VCaP (cell line): ENCODE results near the gene NFRKB.

ENCODE experiments used
- H3K27ac ChIP-seq: fragments of 450-650 bp; 2 replicates; pipeline ENCODE4 v1.5.1; 2017
- CTCF ChIP-seq: fragments of 450-650 bp; conservative IDR thresholded peaks from 2 replicates; pipeline ENCODE4 v1.5.1; 2017; ENCODE audit warnings: mild to moderate bottlenecking, moderate library complexity

NFRKB gene

GRCh38 chr11:129933891-129934290, 38.5 kb upstream of the NFRKB start:
- no peak overlapping the region for H3K27ac ChIP-seq
- no peak for TF ChIP-seq CTCF

- TF ChIP-seq CTCF, result no peak
- H3K27ac ChIP-seq, result no peak overlapping the region
Measured at GRCh38 chr11:129933262-129933661, 37.9 kb upstream of the NFRKB start.

DNA sequence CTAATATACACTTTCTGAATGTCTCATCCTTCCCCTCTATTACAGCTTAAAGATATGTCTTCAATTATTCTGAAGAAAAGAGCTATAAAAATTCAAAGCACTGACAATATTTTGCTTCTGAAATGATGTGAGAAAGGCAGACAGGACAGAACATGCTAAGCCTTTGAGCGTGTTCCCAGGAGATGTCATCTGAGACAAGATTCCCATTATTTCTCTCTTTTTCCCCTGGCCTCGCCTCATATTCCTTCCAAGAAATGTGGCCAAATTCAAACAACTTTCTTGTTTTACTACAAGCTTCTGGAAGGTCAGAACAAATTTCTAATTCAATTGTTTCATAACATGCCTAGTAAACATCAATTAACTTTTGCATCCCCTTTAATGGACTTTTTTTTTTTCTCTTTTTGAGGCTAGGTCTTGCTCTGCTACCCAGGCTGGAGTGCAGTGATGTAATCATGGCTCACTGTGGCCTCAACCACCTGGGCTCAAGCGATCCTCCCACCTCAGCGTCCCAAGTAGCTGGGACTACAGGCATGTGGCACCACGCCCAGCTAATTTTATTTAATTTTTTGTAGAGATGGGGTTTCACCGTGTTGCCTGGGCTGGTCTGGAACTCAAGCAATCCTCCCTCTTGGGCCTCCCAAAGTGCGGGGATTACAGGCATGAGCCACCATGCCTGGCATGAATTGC, 37.1 kb upstream of the NFRKB start:
- H3K27ac ChIP-seq, result no peak overlapping the region
- no peak for TF ChIP-seq CTCF

DNA sequence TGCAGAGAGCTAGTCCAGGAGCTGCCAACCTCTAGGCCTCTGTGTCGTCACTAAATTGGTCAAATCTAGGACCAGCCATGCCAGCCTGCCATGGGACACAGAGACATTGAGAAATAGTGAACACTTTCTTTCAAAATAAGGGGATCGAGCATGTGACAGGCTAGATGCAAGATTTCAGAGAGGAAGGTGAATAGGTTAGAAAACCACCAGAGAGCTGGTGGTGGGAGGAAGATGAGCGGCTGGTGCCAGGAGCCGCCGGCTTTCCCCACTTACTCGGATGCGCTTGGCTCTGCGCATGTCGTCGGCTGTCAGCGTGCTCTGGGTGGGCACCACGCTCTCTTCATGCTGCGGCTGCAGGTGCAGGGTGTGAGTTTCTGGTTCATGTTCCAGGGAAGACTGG, 35.4 kb upstream of the NFRKB start:
- TF ChIP-seq CTCF, result no peak
- H3K27ac ChIP-seq, result no peak overlapping the region

DNA sequence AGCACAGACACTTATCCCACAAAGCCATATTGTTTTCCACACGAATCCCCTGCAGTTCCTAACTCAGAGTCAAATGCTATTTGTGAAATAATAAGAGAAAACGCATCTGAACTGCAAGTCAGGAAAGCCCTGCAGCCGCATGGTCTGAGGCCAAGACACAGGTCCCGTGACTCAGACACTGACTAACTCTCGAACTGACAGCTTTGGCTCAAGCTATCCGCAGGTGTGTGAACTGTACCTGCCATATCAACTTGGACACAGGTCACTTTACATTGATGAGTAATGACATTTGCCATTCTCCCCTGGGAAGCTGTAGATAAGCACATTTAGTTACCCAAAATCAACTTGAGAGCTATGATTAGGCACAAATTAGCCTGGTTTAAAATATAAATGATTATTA, 34.9 kb upstream of the NFRKB start:
- no peak overlapping the region for H3K27ac ChIP-seq
- no peak for TF ChIP-seq CTCF

GRCh38 chr11:129929721-129930120, 34.3 kb upstream of the NFRKB start:
- TF ChIP-seq CTCF, result no peak

DNA sequence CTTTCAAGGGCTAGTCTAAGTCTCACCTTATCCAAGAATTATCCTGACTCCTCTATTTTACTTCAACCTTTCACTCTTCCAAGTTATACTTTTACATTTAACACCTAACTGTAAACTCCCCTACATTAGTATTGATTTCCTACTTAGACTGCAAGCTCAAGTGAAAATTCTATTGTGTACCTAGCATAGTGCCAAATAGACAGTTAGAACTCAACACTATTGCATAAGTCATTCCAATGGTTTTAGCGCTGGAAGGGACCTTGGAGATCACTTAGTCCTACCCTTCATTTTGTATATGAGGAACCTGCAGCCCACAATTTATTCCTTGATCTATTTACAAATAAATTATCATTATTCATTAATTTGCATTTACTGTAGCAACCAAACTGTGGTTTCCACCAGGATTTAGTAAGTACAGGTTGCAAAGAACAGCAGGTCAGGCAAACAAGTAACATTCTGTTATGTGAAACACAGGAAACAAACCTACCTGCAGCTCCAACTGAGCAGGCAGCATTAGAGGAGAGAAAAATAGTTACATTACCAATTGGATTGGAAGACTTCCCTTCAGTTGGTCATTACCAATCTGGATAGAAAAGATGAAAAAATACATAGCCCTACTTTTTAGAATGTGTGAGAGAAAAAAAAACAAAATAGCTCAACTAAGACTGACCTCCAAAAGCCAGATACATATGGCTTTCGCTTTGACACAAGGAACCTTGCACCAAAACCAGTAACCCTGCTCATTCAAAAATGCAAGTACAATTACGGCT, 33.7 kb upstream of the NFRKB start:
- no peak for TF ChIP-seq CTCF
- no peak overlapping the region for H3K27ac ChIP-seq

More at GRCh38 chr11:129929721-129930120, 34.3 kb upstream of the NFRKB start:
- no peak overlapping the region for H3K27ac ChIP-seq
